ENCODE measurements around the gene C5orf15. TPM values are rescaled to one million over a fixed set of nuclear protein-coding genes. Genes with fewer than 3 reads are reported as not detected.

C5orf15 gene
- total and polyA plus RNA-seq, 2 experiments from 2014 or later, result 37.7 to 61.4 TPM

- Histone ChIP-seq H4K20me1 (replicated peaks; ENCODE audit: insufficient read depth) (no peaks in the 10 kb centered on the region), H2AFZ (no peak overlapping the region), H3K4me3 (no peak overlapping the region), H3F3A (replicated peaks; ENCODE audit: low read depth) (no peaks in the 10 kb centered on the region), H3K27me3 (ENCODE audit: insufficient read depth) (no peaks in the 10 kb centered on the region), H3K79me2 (replicated peaks; ENCODE audit: insufficient read depth) (no peaks in the 10 kb centered on the region), H3K36me3 (ENCODE audit: insufficient read depth) (no peaks in the 10 kb centered on the region), H3K9me2 (ENCODE audit: insufficient read depth) (no peaks in the 10 kb centered on the region; the same call in 1 of the 2 replicates), H3K4me1 (ENCODE audit: insufficient read depth) (no peaks in the 10 kb centered on the region), H3K4me2 (no peak overlapping the region), H3K27ac (ENCODE audit: low read depth) (no peak overlapping the region)
- Mint-ChIP-seq H3K27me3 (ENCODE audit: insufficient read depth, low read depth, poor library complexity) (peaks cover 8% of the 10 kb centered on the region), H3K4me1 (no peaks in the 10 kb centered on the region), H3K36me3 (ENCODE audit: low read depth) (no peaks in the 10 kb centered on the region), H3K4me3 (no peak overlapping the region), H3K27ac (no peak overlapping the region), H3K9me3 (no peaks in the 10 kb centered on the region)
- ATAC-seq (no peak), DNase-seq (ENCODE audit: low spot score) (no peak)
- TF ChIP-seq ETS1 (IDR thresholded peaks at IDR 0.05) (no peak), NANOG (IDR thresholded peaks at IDR 0.05; ENCODE audit: borderline replicate concordance) (no peak), EZH2phosphoT487 (IDR thresholded peaks at IDR 0.05; ENCODE audit: unreplicated experiment) (no peak), ZNF331 (CRISPR knock-in tag; IDR thresholded peaks at IDR 0.05; ENCODE audit: low read depth) (no peak), EZH2 (IDR thresholded peaks at IDR 0.05; ENCODE audit: low read depth, unreplicated experiment) (no peak), POLR2AphosphoS5 (IDR thresholded peaks at IDR 0.05; ENCODE audit: low read depth) (no peak), STAT1 (IDR thresholded peaks at IDR 0.05; ENCODE audit: unreplicated experiment) (no peak), CREB1 (CRISPR knock-in tag; IDR thresholded peaks at IDR 0.05; ENCODE audit: low read depth) (no peak), ZNF114 (CRISPR knock-in tag; IDR thresholded peaks at IDR 0.05) (no peak), JUNB (IDR thresholded peaks at IDR 0.05; ENCODE audit: unreplicated experiment) (no peak)
- TF ChIP-seq, protein P1, sequence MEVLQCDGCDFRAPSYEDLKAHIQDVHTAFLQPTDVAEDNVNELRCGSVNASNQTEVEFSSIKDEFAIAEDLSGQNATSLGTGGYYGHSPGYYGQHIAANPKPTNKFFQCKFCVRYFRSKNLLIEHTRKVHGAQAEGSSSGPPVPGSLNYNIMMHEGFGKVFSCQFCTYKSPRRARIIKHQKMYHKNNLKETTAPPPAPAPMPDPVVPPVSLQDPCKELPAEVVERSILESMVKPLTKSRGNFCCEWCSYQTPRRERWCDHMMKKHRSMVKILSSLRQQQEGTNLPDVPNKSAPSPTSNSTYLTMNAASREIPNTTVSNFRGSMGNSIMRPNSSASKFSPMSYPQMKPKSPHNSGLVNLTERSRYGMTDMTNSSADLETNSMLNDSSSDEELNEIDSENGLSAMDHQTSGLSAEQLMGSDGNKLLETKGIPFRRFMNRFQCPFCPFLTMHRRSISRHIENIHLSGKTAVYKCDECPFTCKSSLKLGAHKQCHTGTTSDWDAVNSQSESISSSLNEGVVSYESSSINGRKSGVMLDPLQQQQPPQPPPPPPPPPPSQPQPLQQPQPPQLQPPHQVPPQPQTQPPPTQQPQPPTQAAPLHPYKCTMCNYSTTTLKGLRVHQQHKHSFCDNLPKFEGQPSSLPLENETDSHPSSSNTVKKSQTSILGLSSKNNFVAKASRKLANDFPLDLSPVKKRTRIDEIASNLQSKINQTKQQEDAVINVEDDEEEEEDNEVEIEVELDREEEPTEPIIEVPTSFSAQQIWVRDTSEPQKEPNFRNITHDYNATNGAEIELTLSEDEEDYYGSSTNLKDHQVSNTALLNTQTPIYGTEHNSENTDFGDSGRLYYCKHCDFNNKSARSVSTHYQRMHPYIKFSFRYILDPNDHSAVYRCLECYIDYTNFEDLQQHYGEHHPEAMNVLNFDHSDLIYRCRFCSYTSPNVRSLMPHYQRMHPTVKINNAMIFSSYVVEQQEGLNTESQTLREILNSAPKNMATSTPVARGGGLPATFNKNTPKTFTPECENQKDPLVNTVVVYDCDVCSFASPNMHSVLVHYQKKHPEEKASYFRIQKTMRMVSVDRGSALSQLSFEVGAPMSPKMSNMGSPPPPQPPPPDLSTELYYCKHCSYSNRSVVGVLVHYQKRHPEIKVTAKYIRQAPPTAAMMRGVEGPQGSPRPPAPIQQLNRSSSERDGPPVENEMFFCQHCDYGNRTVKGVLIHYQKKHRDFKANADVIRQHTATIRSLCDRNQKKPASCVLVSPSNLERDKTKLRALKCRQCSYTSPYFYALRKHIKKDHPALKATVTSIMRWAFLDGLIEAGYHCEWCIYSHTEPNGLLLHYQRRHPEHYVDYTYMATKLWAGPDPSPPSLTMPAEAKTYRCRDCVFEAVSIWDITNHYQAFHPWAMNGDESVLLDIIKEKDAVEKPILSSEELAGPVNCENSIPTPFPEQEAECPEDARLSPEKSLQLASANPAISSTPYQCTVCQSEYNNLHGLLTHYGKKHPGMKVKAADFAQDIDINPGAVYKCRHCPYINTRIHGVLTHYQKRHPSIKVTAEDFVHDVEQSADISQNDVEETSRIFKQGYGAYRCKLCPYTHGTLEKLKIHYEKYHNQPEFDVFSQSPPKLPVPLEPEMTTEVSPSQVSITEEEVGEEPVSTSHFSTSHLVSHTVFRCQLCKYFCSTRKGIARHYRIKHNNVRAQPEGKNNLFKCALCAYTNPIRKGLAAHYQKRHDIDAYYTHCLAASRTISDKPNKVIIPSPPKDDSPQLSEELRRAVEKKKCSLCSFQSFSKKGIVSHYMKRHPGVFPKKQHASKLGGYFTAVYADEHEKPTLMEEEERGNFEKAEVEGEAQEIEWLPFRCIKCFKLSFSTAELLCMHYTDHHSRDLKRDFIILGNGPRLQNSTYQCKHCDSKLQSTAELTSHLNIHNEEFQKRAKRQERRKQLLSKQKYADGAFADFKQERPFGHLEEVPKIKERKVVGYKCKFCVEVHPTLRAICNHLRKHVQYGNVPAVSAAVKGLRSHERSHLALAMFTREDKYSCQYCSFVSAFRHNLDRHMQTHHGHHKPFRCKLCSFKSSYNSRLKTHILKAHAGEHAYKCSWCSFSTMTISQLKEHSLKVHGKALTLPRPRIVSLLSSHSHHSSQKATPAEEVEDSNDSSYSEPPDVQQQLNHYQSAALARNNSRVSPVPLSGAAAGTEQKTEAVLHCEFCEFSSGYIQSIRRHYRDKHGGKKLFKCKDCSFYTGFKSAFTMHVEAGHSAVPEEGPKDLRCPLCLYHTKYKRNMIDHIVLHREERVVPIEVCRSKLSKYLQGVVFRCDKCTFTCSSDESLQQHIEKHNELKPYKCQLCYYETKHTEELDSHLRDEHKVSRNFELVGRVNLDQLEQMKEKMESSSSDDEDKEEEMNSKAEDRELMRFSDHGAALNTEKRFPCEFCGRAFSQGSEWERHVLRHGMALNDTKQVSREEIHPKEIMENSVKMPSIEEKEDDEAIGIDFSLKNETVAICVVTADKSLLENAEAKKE (CRISPR knock-in tag; IDR thresholded peaks at IDR 0.05), result no peak
- TF ChIP-seq, protein P2, sequence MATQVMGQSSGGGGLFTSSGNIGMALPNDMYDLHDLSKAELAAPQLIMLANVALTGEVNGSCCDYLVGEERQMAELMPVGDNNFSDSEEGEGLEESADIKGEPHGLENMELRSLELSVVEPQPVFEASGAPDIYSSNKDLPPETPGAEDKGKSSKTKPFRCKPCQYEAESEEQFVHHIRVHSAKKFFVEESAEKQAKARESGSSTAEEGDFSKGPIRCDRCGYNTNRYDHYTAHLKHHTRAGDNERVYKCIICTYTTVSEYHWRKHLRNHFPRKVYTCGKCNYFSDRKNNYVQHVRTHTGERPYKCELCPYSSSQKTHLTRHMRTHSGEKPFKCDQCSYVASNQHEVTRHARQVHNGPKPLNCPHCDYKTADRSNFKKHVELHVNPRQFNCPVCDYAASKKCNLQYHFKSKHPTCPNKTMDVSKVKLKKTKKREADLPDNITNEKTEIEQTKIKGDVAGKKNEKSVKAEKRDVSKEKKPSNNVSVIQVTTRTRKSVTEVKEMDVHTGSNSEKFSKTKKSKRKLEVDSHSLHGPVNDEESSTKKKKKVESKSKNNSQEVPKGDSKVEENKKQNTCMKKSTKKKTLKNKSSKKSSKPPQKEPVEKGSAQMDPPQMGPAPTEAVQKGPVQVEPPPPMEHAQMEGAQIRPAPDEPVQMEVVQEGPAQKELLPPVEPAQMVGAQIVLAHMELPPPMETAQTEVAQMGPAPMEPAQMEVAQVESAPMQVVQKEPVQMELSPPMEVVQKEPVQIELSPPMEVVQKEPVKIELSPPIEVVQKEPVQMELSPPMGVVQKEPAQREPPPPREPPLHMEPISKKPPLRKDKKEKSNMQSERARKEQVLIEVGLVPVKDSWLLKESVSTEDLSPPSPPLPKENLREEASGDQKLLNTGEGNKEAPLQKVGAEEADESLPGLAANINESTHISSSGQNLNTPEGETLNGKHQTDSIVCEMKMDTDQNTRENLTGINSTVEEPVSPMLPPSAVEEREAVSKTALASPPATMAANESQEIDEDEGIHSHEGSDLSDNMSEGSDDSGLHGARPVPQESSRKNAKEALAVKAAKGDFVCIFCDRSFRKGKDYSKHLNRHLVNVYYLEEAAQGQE (IDR thresholded peaks at IDR 0.05; ENCODE audit: unreplicated experiment), result no peak
- TF ChIP-seq, protein P3, sequence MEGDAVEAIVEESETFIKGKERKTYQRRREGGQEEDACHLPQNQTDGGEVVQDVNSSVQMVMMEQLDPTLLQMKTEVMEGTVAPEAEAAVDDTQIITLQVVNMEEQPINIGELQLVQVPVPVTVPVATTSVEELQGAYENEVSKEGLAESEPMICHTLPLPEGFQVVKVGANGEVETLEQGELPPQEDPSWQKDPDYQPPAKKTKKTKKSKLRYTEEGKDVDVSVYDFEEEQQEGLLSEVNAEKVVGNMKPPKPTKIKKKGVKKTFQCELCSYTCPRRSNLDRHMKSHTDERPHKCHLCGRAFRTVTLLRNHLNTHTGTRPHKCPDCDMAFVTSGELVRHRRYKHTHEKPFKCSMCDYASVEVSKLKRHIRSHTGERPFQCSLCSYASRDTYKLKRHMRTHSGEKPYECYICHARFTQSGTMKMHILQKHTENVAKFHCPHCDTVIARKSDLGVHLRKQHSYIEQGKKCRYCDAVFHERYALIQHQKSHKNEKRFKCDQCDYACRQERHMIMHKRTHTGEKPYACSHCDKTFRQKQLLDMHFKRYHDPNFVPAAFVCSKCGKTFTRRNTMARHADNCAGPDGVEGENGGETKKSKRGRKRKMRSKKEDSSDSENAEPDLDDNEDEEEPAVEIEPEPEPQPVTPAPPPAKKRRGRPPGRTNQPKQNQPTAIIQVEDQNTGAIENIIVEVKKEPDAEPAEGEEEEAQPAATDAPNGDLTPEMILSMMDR (conservative IDR thresholded peaks at IDR 0.05; ENCODE audit: low read depth in 2 of 2), result no peak
These were observed 54.8 kb downstream of the C5orf15 start for GRCh38 chr5:133913413-133914155.
